Measurements from ENCODE around the gene CEACAM21. TPM values are rescaled to one million over a fixed set of nuclear protein-coding genes. Genes with fewer than 3 reads are reported as not detected.

The CEACAM21 gene
- total RNA-seq, 1 donor from 2014 or later: not detected

GRCh38 chr19:41584260-41584810 lies 8.4 kb downstream of the CEACAM21 start:
- no peaks in the 10 kb centered on the region for H3K27me3 ChIP-seq (ENCODE audit: control insufficient read depth, insufficient read depth, low read length)
- TF ChIP-seq, protein P1, sequence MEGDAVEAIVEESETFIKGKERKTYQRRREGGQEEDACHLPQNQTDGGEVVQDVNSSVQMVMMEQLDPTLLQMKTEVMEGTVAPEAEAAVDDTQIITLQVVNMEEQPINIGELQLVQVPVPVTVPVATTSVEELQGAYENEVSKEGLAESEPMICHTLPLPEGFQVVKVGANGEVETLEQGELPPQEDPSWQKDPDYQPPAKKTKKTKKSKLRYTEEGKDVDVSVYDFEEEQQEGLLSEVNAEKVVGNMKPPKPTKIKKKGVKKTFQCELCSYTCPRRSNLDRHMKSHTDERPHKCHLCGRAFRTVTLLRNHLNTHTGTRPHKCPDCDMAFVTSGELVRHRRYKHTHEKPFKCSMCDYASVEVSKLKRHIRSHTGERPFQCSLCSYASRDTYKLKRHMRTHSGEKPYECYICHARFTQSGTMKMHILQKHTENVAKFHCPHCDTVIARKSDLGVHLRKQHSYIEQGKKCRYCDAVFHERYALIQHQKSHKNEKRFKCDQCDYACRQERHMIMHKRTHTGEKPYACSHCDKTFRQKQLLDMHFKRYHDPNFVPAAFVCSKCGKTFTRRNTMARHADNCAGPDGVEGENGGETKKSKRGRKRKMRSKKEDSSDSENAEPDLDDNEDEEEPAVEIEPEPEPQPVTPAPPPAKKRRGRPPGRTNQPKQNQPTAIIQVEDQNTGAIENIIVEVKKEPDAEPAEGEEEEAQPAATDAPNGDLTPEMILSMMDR (IDR thresholded peaks at IDR 0.05; ENCODE audit: insufficient read depth, low read length, poor library complexity, severe bottlenecking): no peak
- no peak overlapping the region for H3K4me3 ChIP-seq (ENCODE audit: low read depth, low read length)
- no peak for DNase-seq (ENCODE audit: low read depth)
- H3K36me3 ChIP-seq (ENCODE audit: control insufficient read depth, insufficient read depth, low read length): no peaks in the 10 kb centered on the region

- H3K27me3 ChIP-seq (ENCODE audit: control insufficient read depth, insufficient read depth, low read length): no peaks in the 10 kb centered on the region
- no peak for DNase-seq (ENCODE audit: low read depth)
- no peak overlapping the region for H3K4me3 ChIP-seq (ENCODE audit: low read depth, low read length)
- TF ChIP-seq, protein P1 (IDR thresholded peaks at IDR 0.05; ENCODE audit: insufficient read depth, low read length, poor library complexity, severe bottlenecking): no peak
- no peaks in the 10 kb centered on the region for H3K36me3 ChIP-seq (ENCODE audit: control insufficient read depth, insufficient read depth, low read length)
Measured at GRCh38 chr19:41584931-41585330, 9.0 kb downstream of the CEACAM21 start.

GRCh38 chr19:41586064-41586463 lies 10.1 kb downstream of the CEACAM21 start:
- Histone ChIP-seq H3K36me3 (ENCODE audit: control insufficient read depth, insufficient read depth, low read length) (no peaks in the 10 kb centered on the region), H3K4me3 (ENCODE audit: low read depth, low read length) (no peak overlapping the region), H3K27me3 (ENCODE audit: control insufficient read depth, insufficient read depth, low read length) (no peaks in the 10 kb centered on the region)
- TF ChIP-seq, protein P1 (IDR thresholded peaks at IDR 0.05; ENCODE audit: insufficient read depth, low read length, poor library complexity, severe bottlenecking): no peak
- no peak for DNase-seq (ENCODE audit: low read depth)

DNA sequence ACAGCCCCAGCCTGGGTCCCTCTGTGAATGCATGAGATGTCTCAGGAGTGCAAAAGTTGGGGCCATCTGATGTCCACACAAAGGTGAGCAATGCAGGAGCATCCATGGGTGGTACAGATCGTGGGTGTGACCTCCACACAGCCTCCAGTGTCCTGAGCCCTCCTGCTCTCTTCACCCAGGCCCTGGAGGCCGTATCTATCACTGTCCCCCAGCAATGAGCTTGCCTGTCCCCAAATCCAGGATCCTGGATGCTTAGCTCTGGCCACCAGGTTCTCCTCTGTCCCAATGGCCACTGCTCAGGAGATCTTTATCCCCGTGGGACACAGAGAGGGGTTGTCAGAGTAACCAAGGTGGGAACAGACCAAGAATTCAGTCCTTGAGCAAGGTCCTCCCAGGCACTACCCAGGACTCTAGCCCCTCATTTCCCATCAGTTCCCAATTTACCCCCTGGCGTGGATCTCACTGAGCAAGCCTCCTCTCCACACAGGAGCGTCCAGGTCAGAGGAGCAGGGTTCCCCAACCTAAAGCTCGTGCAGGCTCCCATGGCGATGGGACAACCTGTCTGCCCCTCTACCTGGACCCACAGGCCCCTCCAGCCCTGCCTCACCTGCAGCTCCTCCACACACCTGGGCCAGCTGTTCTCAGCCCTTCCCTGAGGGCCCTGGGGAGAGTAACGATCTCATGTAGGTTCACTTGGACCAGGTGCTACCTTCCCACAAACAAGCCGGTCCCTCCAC lies 11.3 kb downstream of the CEACAM21 start:
- no peaks in the 10 kb centered on the region for H3K27me3 ChIP-seq (ENCODE audit: control insufficient read depth, insufficient read depth, low read length)
- DNase-seq (ENCODE audit: low read depth): no peak
- H3K36me3 ChIP-seq (ENCODE audit: control insufficient read depth, insufficient read depth, low read length): no peaks in the 10 kb centered on the region
- no peak overlapping the region for H3K4me3 ChIP-seq (ENCODE audit: low read depth, low read length)
- TF ChIP-seq, protein P1 (IDR thresholded peaks at IDR 0.05; ENCODE audit: insufficient read depth, low read length, poor library complexity, severe bottlenecking): no peak

DNA sequence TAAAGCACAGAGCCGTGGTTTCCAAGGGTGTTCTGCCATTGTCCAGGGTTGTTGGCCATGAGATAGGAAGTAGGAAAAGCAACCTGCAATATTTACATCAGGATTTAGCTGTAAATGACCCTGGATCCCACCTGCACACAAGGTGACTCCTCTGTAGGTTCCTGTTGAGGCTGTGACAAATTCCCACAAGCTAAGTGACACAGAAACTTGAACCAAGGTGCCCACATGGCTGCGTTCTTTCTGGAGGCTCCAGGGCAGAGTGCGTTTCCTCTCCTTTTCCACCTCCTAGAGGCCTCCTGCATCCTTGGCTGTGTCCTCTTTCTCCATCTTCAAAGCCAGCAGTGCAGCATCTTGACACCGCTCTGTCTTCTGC lies 11.9 kb downstream of the CEACAM21 start:
- no peaks in the 10 kb centered on the region for H3K36me3 ChIP-seq (ENCODE audit: control insufficient read depth, insufficient read depth, low read length)
- TF ChIP-seq, protein P1 (IDR thresholded peaks at IDR 0.05; ENCODE audit: insufficient read depth, low read length, poor library complexity, severe bottlenecking): no peak
- H3K4me3 ChIP-seq (ENCODE audit: low read depth, low read length): no peak overlapping the region
- DNase-seq (ENCODE audit: low read depth): no peak
- no peaks in the 10 kb centered on the region for H3K27me3 ChIP-seq (ENCODE audit: control insufficient read depth, insufficient read depth, low read length)
